ENCODE measurements around the gene SPATA2L. TPM values are rescaled to one million over a fixed set of nuclear protein-coding genes. Genes with fewer than 3 reads are reported as not detected.
A peak's percentile ranks its signal among the peaks of the same experiment; 100 is the strongest.

Gene SPATA2L
- total and polyA plus RNA-seq, 2 of the 8 experiments (the other 6 are each of a cell fraction or from before 2014, with no cell fraction given), result 9.3 to 12.5 TPM

DNA sequence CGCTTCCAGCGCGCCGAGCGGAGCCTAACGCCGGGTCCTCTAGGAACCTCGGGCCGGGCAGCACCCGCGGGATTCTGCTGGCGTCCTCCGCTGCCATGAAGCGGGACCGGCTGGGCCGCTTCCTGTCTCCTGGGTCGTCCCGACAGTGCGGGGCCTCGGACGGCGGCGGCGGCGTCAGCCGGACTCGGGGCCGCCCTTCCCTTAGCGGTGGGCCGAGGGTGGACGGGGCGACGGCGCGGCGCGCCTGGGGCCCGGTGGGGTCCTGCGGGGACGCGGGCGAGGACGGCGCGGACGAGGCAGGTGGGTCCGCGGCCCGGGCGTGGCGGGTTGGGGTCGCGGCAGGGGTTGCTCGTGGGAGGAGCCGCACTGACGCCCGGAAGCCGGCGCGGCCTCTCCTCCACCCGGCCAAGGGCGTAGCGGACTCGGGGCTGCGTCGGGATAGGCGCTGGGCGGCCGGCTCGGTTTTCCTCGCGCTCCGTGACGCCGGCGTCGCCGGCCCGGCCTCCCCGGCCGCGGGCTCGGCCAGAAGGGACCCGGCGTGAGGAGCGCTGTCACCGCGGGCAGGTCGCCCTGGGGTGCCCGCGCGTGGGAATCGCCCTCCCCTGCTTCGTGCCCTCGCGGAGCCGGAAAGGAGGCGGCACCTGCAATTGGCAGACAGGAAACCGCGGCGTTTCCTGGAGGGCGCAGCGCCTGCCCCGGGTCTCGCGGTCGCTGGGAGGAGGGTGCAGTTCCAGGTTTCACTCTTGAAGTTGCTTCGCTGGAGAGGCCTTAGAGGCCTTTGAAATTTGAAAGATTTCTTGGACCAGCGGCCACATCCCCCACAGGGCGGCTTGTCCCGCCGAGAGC, 20.3 kb upstream of the SPATA2L start (continued):
- TF ChIP-seq CREB1 (IDR thresholded peaks at IDR 0.05) (no peak), KDM4A (IDR thresholded peaks at IDR 0.05; ENCODE audit: low read depth, low read length, severe bottlenecking) (peak; percentile 34), BCL11A (IDR thresholded peaks at IDR 0.05; ENCODE audit: low read depth in 2 of 2, low read length in 2 of 2) (no peak), RNF2 (IDR thresholded peaks at IDR 0.05; ENCODE audit: borderline replicate concordance, low read depth, low read length, missing control alignments, poor library complexity, severe bottlenecking) (no peak), SAP30 (IDR thresholded peaks at IDR 0.05; ENCODE audit: insufficient read depth, insufficient replicate concordance, low read length) (no peak), CBX8 (IDR thresholded peaks at IDR 0.05; ENCODE audit: borderline replicate concordance, low read depth, low read length) (no peak), NANOG (IDR thresholded peaks at IDR 0.05; ENCODE audit: insufficient read depth, low read depth, low read length, poor library complexity, severe bottlenecking) (no peak), FOSL1 (IDR thresholded peaks at IDR 0.05; ENCODE audit: insufficient read depth, low read depth, low read length) (no peak), SIRT6 (IDR thresholded peaks at IDR 0.05; ENCODE audit: low read length) (no peak), TAF1 (IDR thresholded peaks at IDR 0.05; ENCODE audit: low read depth, low read length) (no peak), PHF8 (conservative IDR thresholded peaks at IDR 0.05; ENCODE audit: low read depth, low read length) (no peak), RBBP5 (IDR thresholded peaks at IDR 0.05; ENCODE audit: borderline replicate concordance, low read depth, low read length) (no peak), HDAC6 (IDR thresholded peaks at IDR 0.05; ENCODE audit: low read depth, low read length) (no peak), SP2 (IDR thresholded peaks at IDR 0.05; ENCODE audit: low read length) (no peak), TBP (IDR thresholded peaks at IDR 0.05; ENCODE audit: low read depth, low read length) (no peak), RFX5 (IDR thresholded peaks at IDR 0.05; ENCODE audit: borderline replicate concordance, low read depth, low read length) (no peak), RAD21 (IDR thresholded peaks at IDR 0.05 in 1 of 2, conservative IDR thresholded peaks at IDR 0.05 in 1 of 2; ENCODE audit: low read depth in 2 of 2, low read length in 2 of 2) (no peak), SIX5 (IDR thresholded peaks at IDR 0.05; ENCODE audit: low read depth, low read length) (no peak), SUZ12 (IDR thresholded peaks at IDR 0.05; ENCODE audit: low read length) (0 out of 2 replicates have a peak, but pooled peaks have one; percentile 32), POU5F1 (IDR thresholded peaks at IDR 0.05; ENCODE audit: low read depth, low read length) (no peak)
- TF ChIP-seq, protein P1, sequence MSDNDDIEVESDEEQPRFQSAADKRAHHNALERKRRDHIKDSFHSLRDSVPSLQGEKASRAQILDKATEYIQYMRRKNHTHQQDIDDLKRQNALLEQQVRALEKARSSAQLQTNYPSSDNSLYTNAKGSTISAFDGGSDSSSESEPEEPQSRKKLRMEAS (IDR thresholded peaks at IDR 0.05), result no peak; the same call in 1 of the 2 replicates
- TF ChIP-seq, protein P2, sequence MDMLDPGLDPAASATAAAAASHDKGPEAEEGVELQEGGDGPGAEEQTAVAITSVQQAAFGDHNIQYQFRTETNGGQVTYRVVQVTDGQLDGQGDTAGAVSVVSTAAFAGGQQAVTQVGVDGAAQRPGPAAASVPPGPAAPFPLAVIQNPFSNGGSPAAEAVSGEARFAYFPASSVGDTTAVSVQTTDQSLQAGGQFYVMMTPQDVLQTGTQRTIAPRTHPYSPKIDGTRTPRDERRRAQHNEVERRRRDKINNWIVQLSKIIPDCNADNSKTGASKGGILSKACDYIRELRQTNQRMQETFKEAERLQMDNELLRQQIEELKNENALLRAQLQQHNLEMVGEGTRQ (IDR thresholded peaks at IDR 0.05; ENCODE audit: low read length), result no peak

All from H1 (cell line).